HepG2 (cell line): ENCODE measurements around the gene YWHAQ.

Source experiments
- CREB1 ChIP-seq, 2 experiments: fragments of 450-650 bp in 1 of 2; IDR thresholded peaks; 2 replicates each; pipeline ENCODE4 v1.6.1; 2016 to 2017; ENCODE audit warnings: control low read depth in 1 of 2, mild to moderate bottlenecking in 1 of 2, missing compliant biosample characterization in 1 of 2, missing genetic modification characterization in 1 of 2
- CTCF ChIP-seq: sonication (generic); formaldehyde crosslinking; IDR thresholded peaks from 2 replicates; pipeline ENCODE4 v1.5.0; 2020; ENCODE audit warnings: mild to moderate bottlenecking, missing genetic modification reagents, moderate library complexity
- HMG20A ChIP-seq: IDR thresholded peaks from 2 replicates; pipeline ENCODE4 v1.6.1; 2016; ENCODE audit warnings: borderline replicate concordance
- HOXA7 ChIP-seq: sonication (generic); formaldehyde crosslinking; IDR thresholded peaks from 2 replicates; pipeline ENCODE4 v1.8.1; 2022; ENCODE audit warnings: mild to moderate bottlenecking, missing genetic modification reagents, moderate library complexity
- JUND ChIP-seq: sonication (generic); formaldehyde crosslinking; IDR thresholded peaks from 2 replicates; pipeline ENCODE4 v1.8.0; 2022; ENCODE audit warnings: mild to moderate bottlenecking, missing genetic modification reagents
- MLX ChIP-seq: IDR thresholded peaks from 2 replicates; pipeline ENCODE4 v1.6.1; 2016
- PHF8 ChIP-seq: sonication (generic); formaldehyde crosslinking; IDR thresholded peaks from 2 replicates; pipeline ENCODE4 v1.5.0; 2020; ENCODE audit warnings: missing genetic modification reagents
- POLR2A ChIP-seq, 2 experiments: IDR thresholded peaks; 2 replicates each; pipeline ENCODE4 v1.6.1; 2011; ENCODE audit warnings: low read depth in 2 of 2, low read length in 2 of 2, mild to moderate bottlenecking in 1 of 2, moderate library complexity in 1 of 2; ENCODE audit not compliant: insufficient read depth in 1 of 2
- PRDM15 ChIP-seq: sonication (generic); formaldehyde crosslinking; IDR thresholded peaks from 2 replicates; pipeline ENCODE4 v1.4.0; 2020; ENCODE audit warnings: missing genetic modification reagents
- SIN3A ChIP-seq: IDR thresholded peaks from 2 replicates; pipeline ENCODE4 v1.6.1; 2011; ENCODE audit warnings: low read depth, mild to moderate bottlenecking, control low read depth, low read length, borderline replicate concordance
- TCF7L2 ChIP-seq: IDR thresholded peaks from 2 replicates; pipeline ENCODE4 v1.6.1; 2011; ENCODE audit warnings: mild to moderate bottlenecking, low read depth, low read length, moderate library complexity
- TEAD3 ChIP-seq: optimal IDR thresholded peaks from 2 replicates; pipeline ENCODE3; 2016; ENCODE audit warnings: borderline replicate concordance
- THAP11 ChIP-seq: IDR thresholded peaks from 2 replicates; pipeline ENCODE4 v1.6.1; 2016; ENCODE audit warnings: missing biosample characterization, missing genetic modification reagents
- ZNF780A ChIP-seq: sonication (generic); formaldehyde crosslinking; IDR thresholded peaks from 2 replicates; pipeline ENCODE4 v1.8.0; 2022; ENCODE audit warnings: mild to moderate bottlenecking, missing genetic modification reagents, moderate library complexity

- no peak for TF ChIP-seq PRDM15 (CRISPR knock-in tag)
- no peak for TF ChIP-seq JUND (CRISPR knock-in tag)
- TF ChIP-seq SIN3A: no peak
- TF ChIP-seq CREB1 (IDR thresholded peaks at IDR 0.05): no peak
- no peak for TF ChIP-seq CREB1 (CRISPR knock-in tag; IDR thresholded peaks at IDR 0.05)
- no peak for TF ChIP-seq TCF7L2
- no peak for TF ChIP-seq HMG20A (CRISPR knock-in tag)
- TF ChIP-seq CTCF (CRISPR knock-in tag): no peak
- TF ChIP-seq THAP11 (CRISPR knock-in tag): no peak
- TF ChIP-seq MLX: no peak
- TF ChIP-seq ZNF780A (CRISPR knock-in tag): no peak
- no peak for TF ChIP-seq PHF8 (CRISPR knock-in tag)
- TF ChIP-seq TEAD3 (CRISPR knock-in tag): no peak
- TF ChIP-seq HOXA7 (CRISPR knock-in tag): no peak
- TF ChIP-seq POLR2A (IDR thresholded peaks at IDR 0.05; ENCODE audit: insufficient read depth in 1 of 2, low read depth in 2 of 2, low read length in 2 of 2): no peak
These were observed 36.9 kb downstream of the YWHAQ start for GRCh38 chr2:9593925-9594324.
